Neuronal stem cell (in vitro differentiated cells): Measurements from ENCODE around the gene SEZ6L2.

Experiments used
- DNase-seq: peaks from one replicate; pipeline ENCODE4 v3.0.0-alpha.2; 2013; ENCODE audit warnings: low spot score
- H2AFZ ChIP-seq: one replicate; pipeline ENCODE4 v1.6.1; 2013; ENCODE audit warnings: mild to moderate bottlenecking, low read length, inconsistent platforms
- H2AK5ac ChIP-seq: 2 replicates; pipeline ENCODE4 v1.6.1; 2013; ENCODE audit warnings: low read depth, mild to moderate bottlenecking, inconsistent platforms, low read length, moderate library complexity, mixed read lengths
- H2BK120ac ChIP-seq: 2 replicates; pipeline ENCODE4 v1.6.1; 2013; ENCODE audit warnings: low read depth, mild to moderate bottlenecking, inconsistent platforms, low read length, moderate library complexity, mixed read lengths
- H2BK12ac ChIP-seq: one replicate; pipeline ENCODE4 v1.6.1; 2013; ENCODE audit warnings: low read length, inconsistent platforms
- H2BK15ac ChIP-seq: 2 replicates; pipeline ENCODE4 v1.6.1; 2013; ENCODE audit warnings: mild to moderate bottlenecking, low read length, inconsistent platforms, mixed read lengths
- H2BK5ac ChIP-seq: one replicate; pipeline ENCODE4 v1.6.1; 2013; ENCODE audit warnings: inconsistent platforms, mild to moderate bottlenecking, low read length, moderate library complexity
- H3K14ac ChIP-seq: one replicate; pipeline ENCODE4 v1.6.1; 2013; ENCODE audit warnings: low read length, inconsistent platforms
- H3K18ac ChIP-seq: 2 replicates; pipeline ENCODE4 v1.6.1; 2013; ENCODE audit warnings: low read length, inconsistent platforms
- H3K23ac ChIP-seq: 2 replicates; pipeline ENCODE4 v1.6.1; 2013; ENCODE audit warnings: low read depth, mild to moderate bottlenecking, mixed read lengths, low read length, inconsistent platforms; ENCODE audit not compliant: poor library complexity
- H3K27ac ChIP-seq: replicated peaks from 3 replicates; pipeline ENCODE4 v1.5.1; 2013; ENCODE audit warnings: low read length, inconsistent platforms
- H3K27me3 ChIP-seq, 3 experiments: 2 replicates each; pipeline ENCODE4 v1.6.1; 2013; ENCODE audit warnings: low read length in 3 of 3, mild to moderate bottlenecking in 2 of 3, inconsistent platforms in 1 of 3, low read depth in 1 of 3, mixed read lengths in 1 of 3, moderate library complexity in 1 of 3; ENCODE audit not compliant: control insufficient read depth in 3 of 3, insufficient read depth in 3 of 3
- H3K36me3 ChIP-seq, 2 donors: replicated peaks in 1 of 2; 2 replicates each; pipeline ENCODE4 v1.6.1; 2013; ENCODE audit warnings: low read length in 2 of 2; ENCODE audit not compliant: control insufficient read depth in 2 of 2, insufficient read depth in 2 of 2
- H3K4ac ChIP-seq: 2 replicates; pipeline ENCODE4 v1.6.1; 2013; ENCODE audit warnings: inconsistent platforms, mild to moderate bottlenecking, low read length, moderate library complexity
- H3K4me1 ChIP-seq, 2 donors: 1 replicate in 1 of 2; 2 replicates in 1 of 2; pipeline ENCODE4 v1.6.1; 2013; ENCODE audit warnings: low read length in 2 of 2, low read depth in 1 of 2; ENCODE audit not compliant: control insufficient read depth in 2 of 2, insufficient read depth in 1 of 2
- H3K4me2 ChIP-seq: one replicate; pipeline ENCODE4 v1.6.1; 2013; ENCODE audit warnings: mild to moderate bottlenecking, low read length, inconsistent platforms; ENCODE audit not compliant: insufficient read depth, poor library complexity, severe bottlenecking
- H3K4me3 ChIP-seq, 2 donors: 2 replicates each; pipeline ENCODE4 v1.5.1; 2013; ENCODE audit warnings: low read length in 2 of 2, mild to moderate bottlenecking in 2 of 2, inconsistent platforms in 1 of 2, moderate library complexity in 1 of 2
- H3K79me1 ChIP-seq: one replicate; pipeline ENCODE4 v1.6.1; 2013; ENCODE audit warnings: low read depth, mild to moderate bottlenecking, inconsistent platforms, low read length, moderate library complexity
- H3K9ac ChIP-seq: one replicate; pipeline ENCODE4 v1.6.1; 2013; ENCODE audit warnings: mild to moderate bottlenecking, low read depth, low read length, inconsistent platforms; ENCODE audit not compliant: poor library complexity
- H3K9me3 ChIP-seq, 2 donors: replicated peaks in 1 of 2; 2 replicates each; pipeline versions ENCODE3 to v1.6.1; 2013; ENCODE audit warnings: low read length in 2 of 2, mild to moderate bottlenecking in 2 of 2, inconsistent platforms in 1 of 2, low read depth in 1 of 2, mixed read lengths in 1 of 2, moderate library complexity in 1 of 2; ENCODE audit not compliant: control insufficient read depth in 2 of 2, insufficient read depth in 1 of 2
- H4K8ac ChIP-seq: one replicate; pipeline ENCODE4 v1.6.1; 2013; ENCODE audit warnings: low read depth, mild to moderate bottlenecking, inconsistent platforms, low read length, moderate library complexity
- H4K91ac ChIP-seq: one replicate; pipeline ENCODE4 v1.6.1; 2013; ENCODE audit warnings: low read length, low read depth, mild to moderate bottlenecking, inconsistent platforms; ENCODE audit not compliant: poor library complexity
- WGBS, 2 donors: extraction: QIAGEN DNeasy Blood & Tissue Kit; methylation state at CpG; one replicate each; pipeline ENCODE4 v1.1.7; 2013; ENCODE audit warnings: missing lambda C conversion rate in 2 of 2, mixed read lengths in 1 of 2; ENCODE audit not compliant: insufficient read length in 2 of 2, insufficient replicate concordance in 1 of 2; ENCODE audit errors: extremely low coverage in 2 of 2; 5-methylcytosine and 5-hydroxymethylcytosine counted together

The SEZ6L2 gene

GRCh38 chr16:29925105-29925756 lies 25.9 kb upstream of the SEZ6L2 start:
- Histone ChIP-seq H3K4me2 (peak overlapping the region; percentile 69), H2BK5ac (peak overlapping the region; percentile 83), H3K4me1 (peaks cover 5 to 14% of the 10 kb centered on the region in 2 donors), H3K14ac (no peak overlapping the region), H3K27me3 (no peaks in the 10 kb centered on the region), H2BK12ac (no peak overlapping the region), H3K4ac (no peak overlapping the region), H4K91ac (no peak overlapping the region), H3K9me3 (no peaks in the 10 kb centered on the region), H3K27ac (no peak overlapping the region), H3K4me3 (peak overlapping the region; percentile 69 to 90), H2BK15ac (no peak overlapping the region), H3K79me1 (peaks cover 10% of the 10 kb centered on the region), H4K8ac (no peak overlapping the region), H2AK5ac (no peak overlapping the region), H3K36me3 (peaks cover 6 to 29% of the 10 kb centered on the region in 2 donors), H3K18ac (no peak overlapping the region), H3K23ac (no peak overlapping the region), H3K9ac (peak overlapping the region; percentile 99), H2AFZ (peak overlapping the region; percentile 93), H2BK120ac (no peak overlapping the region)
- no CpG with 5 or more reads among the region's 9 CpGs for WGBS, 2 donors
- DNase-seq: peak; percentile 14

GRCh38 chr16:29922986-29923501 lies 23.7 kb upstream of the SEZ6L2 start:
- H3K27ac ChIP-seq: no peak overlapping the region
- no peak overlapping the region for H2BK120ac ChIP-seq
- H3K4ac ChIP-seq: no peak overlapping the region
- no peak overlapping the region for H3K4me2 ChIP-seq
- no CpG with 5 or more reads among the region's 12 CpGs for WGBS, 2 donors
- no peak overlapping the region for H2AK5ac ChIP-seq
- H2BK15ac ChIP-seq: no peak overlapping the region
- H3K23ac ChIP-seq: peak overlapping the region; percentile 43
- H3K79me1 ChIP-seq: peaks cover 10% of the 10 kb centered on the region
- H2BK5ac ChIP-seq: no peak overlapping the region
- no peaks in the 10 kb centered on the region for H3K27me3 ChIP-seq
- H3K4me3 ChIP-seq: no peak overlapping the region
- H3K36me3 ChIP-seq: peaks cover 6 to 45% of the 10 kb centered on the region in 2 donors
- no peak overlapping the region for H3K14ac ChIP-seq
- no peak overlapping the region for H4K8ac ChIP-seq
- H2AFZ ChIP-seq: no peak overlapping the region
- no peak for DNase-seq
- no peak overlapping the region for H2BK12ac ChIP-seq
- no peak overlapping the region for H3K18ac ChIP-seq
- H3K4me1 ChIP-seq: peaks cover 5 to 14% of the 10 kb centered on the region in 2 donors
- no peaks in the 10 kb centered on the region for H3K9me3 ChIP-seq
- no peak overlapping the region for H3K9ac ChIP-seq
- no peak overlapping the region for H4K91ac ChIP-seq

GRCh38 chr16:29922326-29922725 lies 23.0 kb upstream of the SEZ6L2 start:
- H3K4ac ChIP-seq: no peak overlapping the region
- peaks cover 6 to 47% of the 10 kb centered on the region in 2 donors for H3K36me3 ChIP-seq
- no peak for DNase-seq
- H4K8ac ChIP-seq: no peak overlapping the region
- WGBS, 2 donors: no CpG with 5 or more reads among the region's 2 CpGs
- H3K9ac ChIP-seq: no peak overlapping the region
- H2BK5ac ChIP-seq: no peak overlapping the region
- no peak overlapping the region for H2AK5ac ChIP-seq
- H3K27ac ChIP-seq: no peak overlapping the region
- no peak overlapping the region for H3K14ac ChIP-seq
- no peak overlapping the region for H3K4me2 ChIP-seq
- no peak overlapping the region for H2BK120ac ChIP-seq
- no peak overlapping the region for H4K91ac ChIP-seq
- no peak overlapping the region for H2BK12ac ChIP-seq
- H3K27me3 ChIP-seq: no peaks in the 10 kb centered on the region
- no peak overlapping the region for H2AFZ ChIP-seq
- H3K9me3 ChIP-seq: no peaks in the 10 kb centered on the region
- H3K18ac ChIP-seq: no peak overlapping the region
- peaks cover 5 to 14% of the 10 kb centered on the region in 2 donors for H3K4me1 ChIP-seq
- no peak overlapping the region for H2BK15ac ChIP-seq
- H3K4me3 ChIP-seq: no peak overlapping the region
- H3K23ac ChIP-seq: no peak overlapping the region
- H3K79me1 ChIP-seq: peaks cover 10% of the 10 kb centered on the region

GRCh38 chr16:29921034-29921385 lies 21.7 kb upstream of the SEZ6L2 start:
- H2AFZ ChIP-seq: no peak overlapping the region
- no peaks in the 10 kb centered on the region for H3K9me3 ChIP-seq
- H3K4me1 ChIP-seq: peaks cover 0 to 5% of the 10 kb centered on the region in 2 donors
- WGBS, 2 donors: no CpG with 5 or more reads among the region's 3 CpGs
- no peak overlapping the region for H3K4me2 ChIP-seq
- H3K23ac ChIP-seq: no peak overlapping the region
- H4K8ac ChIP-seq: no peak overlapping the region
- no peak overlapping the region for H2BK12ac ChIP-seq
- H3K9ac ChIP-seq: no peak overlapping the region
- no peak overlapping the region for H3K14ac ChIP-seq
- peaks cover 6 to 48% of the 10 kb centered on the region in 2 donors for H3K36me3 ChIP-seq
- no peak overlapping the region for H3K4me3 ChIP-seq
- peaks cover 10% of the 10 kb centered on the region for H3K79me1 ChIP-seq
- H4K91ac ChIP-seq: no peak overlapping the region
- no peak overlapping the region for H2AK5ac ChIP-seq
- no peak overlapping the region for H3K4ac ChIP-seq
- no peak overlapping the region for H2BK5ac ChIP-seq
- H2BK120ac ChIP-seq: no peak overlapping the region
- H3K27ac ChIP-seq: no peak overlapping the region
- H3K18ac ChIP-seq: no peak overlapping the region
- no peak for DNase-seq
- no peaks in the 10 kb centered on the region for H3K27me3 ChIP-seq
- no peak overlapping the region for H2BK15ac ChIP-seq
